Measurements from ENCODE around the gene KDM4C.

The KDM4C gene

GRCh38 chr9:7143645-7144200 lies 385.9 kb downstream of the KDM4C start:
- DNase-seq: no peak
- H3K27me3 Mint-ChIP-seq: no peaks in the 10 kb centered on the region
- peaks cover 37% of the 10 kb centered on the region for H3K36me3 Mint-ChIP-seq
- H3K27ac Mint-ChIP-seq: no peak overlapping the region
- peaks cover 3% of the 10 kb centered on the region for H3K9me3 Mint-ChIP-seq
- H3K4me3 Mint-ChIP-seq: no peak overlapping the region
- CTCF ChIA-PET: interaction anchor here (0.7 kb wide), 1 partner anchor 91 kb away, joined by 3 read pairs; no protein-coding TSS in a partner anchor
- H3K4me1 Mint-ChIP-seq: peaks cover 6% of the 10 kb centered on the region

- Mint-ChIP-seq H3K4me3 (no peak overlapping the region), H3K9me3 (peaks cover 3% of the 10 kb centered on the region), H3K36me3 (peaks cover 41% of the 10 kb centered on the region), H3K27me3 (no peaks in the 10 kb centered on the region), H3K4me1 (peaks cover 11% of the 10 kb centered on the region), H3K27ac (no peak overlapping the region)
- CTCF ChIA-PET: no interaction called here
- no peak for DNase-seq
Observed at GRCh38 chr9:7144265-7145046, 386.7 kb downstream of the KDM4C start.

DNA sequence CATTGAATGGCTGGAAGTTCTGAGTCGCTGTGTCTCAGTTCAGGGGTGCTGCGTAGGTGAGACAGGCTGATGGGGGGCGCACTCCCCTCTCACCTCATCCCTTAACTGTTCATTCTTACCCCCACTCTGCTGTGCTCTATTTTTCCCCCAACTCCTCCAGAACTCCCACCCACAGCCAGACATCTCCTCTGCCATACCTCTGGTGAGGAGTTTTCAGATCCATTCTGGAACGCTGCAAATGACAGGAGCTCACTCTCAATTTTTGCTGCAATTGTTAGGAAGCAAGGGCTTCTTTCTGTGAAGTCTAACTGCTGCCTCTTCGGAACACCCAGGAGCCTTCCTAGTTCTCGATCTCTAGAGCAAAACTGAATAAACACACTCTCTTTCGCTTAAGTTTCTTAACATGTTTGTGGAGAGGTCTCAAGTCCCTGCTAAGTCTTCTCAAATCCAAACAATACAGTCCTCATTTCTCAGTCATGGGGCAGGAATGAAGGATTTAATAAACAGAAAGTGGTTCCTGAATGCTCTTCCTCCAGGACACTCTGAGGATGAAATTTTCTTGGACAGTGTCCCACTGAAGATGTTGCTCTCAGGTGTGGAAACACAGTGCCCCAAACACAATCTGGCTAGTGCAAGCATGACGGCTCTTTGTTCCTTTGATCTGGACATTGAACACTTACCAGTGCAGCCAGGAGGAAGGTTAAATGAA lies 387.7 kb downstream of the KDM4C start:
- peaks cover 22% of the 10 kb centered on the region for H3K4me1 Mint-ChIP-seq
- CTCF ChIA-PET: no interaction called here
- peaks cover 46% of the 10 kb centered on the region for H3K36me3 Mint-ChIP-seq

GRCh38 chr9:7146582-7146981 lies 388.8 kb downstream of the KDM4C start:
- no peak overlapping the region for H3K4me3 Mint-ChIP-seq
- H3K36me3 Mint-ChIP-seq: peaks cover 51% of the 10 kb centered on the region
- DNase-seq: no peak
- CTCF ChIA-PET: no interaction called here
- no peak overlapping the region for H3K27ac Mint-ChIP-seq
- no peaks in the 10 kb centered on the region for H3K27me3 Mint-ChIP-seq
- H3K4me1 Mint-ChIP-seq: peaks cover 32% of the 10 kb centered on the region
- H3K9me3 Mint-ChIP-seq: peaks cover 3% of the 10 kb centered on the region

More for the DNA sequence above, 387.7 kb downstream of the KDM4C start:
- DNase-seq: no peak
- H3K27me3 Mint-ChIP-seq: no peaks in the 10 kb centered on the region
- no peak overlapping the region for H3K27ac Mint-ChIP-seq
- H3K4me3 Mint-ChIP-seq: no peak overlapping the region
- peaks cover 3% of the 10 kb centered on the region for H3K9me3 Mint-ChIP-seq

- Mint-ChIP-seq H3K4me1 (peaks cover 36% of the 10 kb centered on the region), H3K27ac (no peak overlapping the region), H3K4me3 (no peak overlapping the region), H3K9me3 (peaks cover 3% of the 10 kb centered on the region), H3K36me3 (peaks cover 50% of the 10 kb centered on the region), H3K27me3 (no peaks in the 10 kb centered on the region)
- CTCF ChIA-PET: no interaction called here
- no peak for DNase-seq
Observed at GRCh38 chr9:7147121-7148090, 389.6 kb downstream of the KDM4C start.

DNA sequence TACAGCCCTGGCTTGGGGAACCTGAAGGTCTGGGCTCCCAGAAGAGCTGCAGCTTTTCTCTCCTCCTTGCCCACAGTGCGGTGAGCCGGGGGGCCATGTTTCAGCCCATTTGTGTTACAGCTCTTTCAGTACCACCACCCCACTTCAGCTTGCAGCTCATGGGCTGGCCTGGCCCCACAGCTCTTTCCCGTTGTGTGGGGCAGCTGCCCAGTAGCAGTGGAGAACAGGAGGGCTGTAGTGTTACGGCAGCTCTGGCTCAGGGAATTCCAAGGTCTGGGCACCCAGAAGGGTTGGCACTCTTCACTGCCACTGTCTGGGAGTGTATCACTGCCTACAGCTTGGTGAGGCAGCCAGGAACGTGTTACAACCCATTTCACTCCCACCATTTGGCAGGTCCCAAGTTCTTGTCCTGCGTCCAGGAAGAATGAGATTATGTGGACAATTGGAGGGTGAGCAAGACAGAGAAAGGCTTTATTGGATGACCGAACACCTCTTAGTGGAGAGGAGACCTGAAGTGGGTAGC lies 390.5 kb downstream of the KDM4C start:
- Mint-ChIP-seq H3K4me3 (no peak overlapping the region), H3K9me3 (peaks cover 3% of the 10 kb centered on the region), H3K27me3 (no peaks in the 10 kb centered on the region), H3K4me1 (peaks cover 38% of the 10 kb centered on the region), H3K36me3 (peaks cover 47% of the 10 kb centered on the region), H3K27ac (peak overlapping the region; percentile 52)
- CTCF ChIA-PET: no interaction called here
- no peak for DNase-seq

DNA sequence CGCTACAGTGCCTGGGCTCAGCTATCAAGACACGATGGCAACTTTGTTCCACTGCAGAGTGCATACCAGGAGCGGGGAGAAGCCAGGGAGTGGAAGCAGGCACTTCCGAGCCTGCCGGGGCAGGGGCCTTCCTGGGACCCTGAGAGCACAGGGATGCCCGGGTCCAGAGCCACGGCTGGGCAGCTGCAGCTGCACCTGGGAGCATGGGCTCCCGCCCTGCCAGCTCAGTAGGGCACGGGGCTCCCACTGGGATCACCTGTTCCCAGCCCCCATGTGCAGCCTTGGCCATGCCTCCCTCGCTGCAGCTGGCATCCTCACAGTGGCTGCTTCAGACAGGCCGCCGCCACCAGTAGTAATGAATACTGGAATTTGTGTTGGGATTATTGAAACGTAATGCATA lies 391.5 kb downstream of the KDM4C start:
- H3K4me1 Mint-ChIP-seq: peaks cover 41% of the 10 kb centered on the region
- H3K9me3 Mint-ChIP-seq: peaks cover 3% of the 10 kb centered on the region
- DNase-seq: no peak
- H3K36me3 Mint-ChIP-seq: peaks cover 49% of the 10 kb centered on the region
- H3K27ac Mint-ChIP-seq: peak overlapping the region; percentile 97
- H3K27me3 Mint-ChIP-seq: no peaks in the 10 kb centered on the region
- CTCF ChIA-PET: interaction anchor here (1.0 kb wide), 1 partner anchor 39 kb away, joined by 3 read pairs; no protein-coding TSS in a partner anchor
- H3K4me3 Mint-ChIP-seq: peak overlapping the region; percentile 53

DNA sequence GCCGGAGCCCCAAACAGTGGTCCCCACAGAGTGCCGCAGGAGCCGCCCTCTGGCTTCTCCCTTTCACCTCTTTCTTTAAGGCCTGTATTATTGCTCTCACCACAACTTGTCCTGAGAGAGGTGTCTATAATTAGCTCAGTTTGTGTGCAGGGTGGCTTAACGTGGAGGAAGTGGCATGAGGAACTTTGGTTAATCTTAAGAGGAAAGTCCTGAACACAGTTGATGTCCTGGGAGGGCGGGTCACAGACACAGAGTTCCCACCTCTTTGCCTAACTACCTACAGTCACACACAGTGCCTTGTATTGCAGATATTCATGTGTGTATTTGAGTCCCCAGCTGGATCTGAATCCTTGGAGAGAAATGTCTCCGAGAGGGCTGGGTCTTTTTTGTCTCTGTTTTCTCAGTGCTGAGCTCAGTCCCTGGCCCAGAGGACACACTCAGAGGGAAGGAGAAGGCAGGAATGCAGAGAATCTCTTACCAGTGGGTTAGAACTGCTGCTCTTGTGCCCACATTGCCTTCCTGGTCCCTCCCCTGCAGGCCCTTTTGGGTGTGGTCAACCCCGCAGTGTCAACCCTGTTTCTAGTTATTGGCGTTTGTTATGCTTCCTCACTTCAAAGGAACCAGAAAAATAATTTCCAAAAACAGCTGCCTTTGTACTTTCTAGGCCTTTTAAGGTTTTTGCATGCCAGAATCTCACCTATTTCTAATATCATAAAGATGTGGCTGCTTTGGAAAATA lies 392.5 kb downstream of the KDM4C start:
- Mint-ChIP-seq H3K36me3 (peaks cover 51% of the 10 kb centered on the region), H3K4me3 (peak overlapping the region; percentile 53), H3K27me3 (no peaks in the 10 kb centered on the region), H3K9me3 (peaks cover 3% of the 10 kb centered on the region), H3K4me1 (peaks cover 41% of the 10 kb centered on the region), H3K27ac (peak overlapping the region; percentile 97)
- CTCF ChIA-PET: no interaction called here
- DNase-seq: peak; percentile 75

- CTCF ChIA-PET: no interaction called here
- Mint-ChIP-seq H3K4me3 (no peak overlapping the region), H3K27ac (no peak overlapping the region), H3K4me1 (peaks cover 42% of the 10 kb centered on the region), H3K27me3 (no peaks in the 10 kb centered on the region), H3K36me3 (peaks cover 51% of the 10 kb centered on the region), H3K9me3 (peaks cover 3% of the 10 kb centered on the region)
- no peak for DNase-seq
Observed at GRCh38 chr9:7153134-7153533, 395.4 kb downstream of the KDM4C start.

DNA sequence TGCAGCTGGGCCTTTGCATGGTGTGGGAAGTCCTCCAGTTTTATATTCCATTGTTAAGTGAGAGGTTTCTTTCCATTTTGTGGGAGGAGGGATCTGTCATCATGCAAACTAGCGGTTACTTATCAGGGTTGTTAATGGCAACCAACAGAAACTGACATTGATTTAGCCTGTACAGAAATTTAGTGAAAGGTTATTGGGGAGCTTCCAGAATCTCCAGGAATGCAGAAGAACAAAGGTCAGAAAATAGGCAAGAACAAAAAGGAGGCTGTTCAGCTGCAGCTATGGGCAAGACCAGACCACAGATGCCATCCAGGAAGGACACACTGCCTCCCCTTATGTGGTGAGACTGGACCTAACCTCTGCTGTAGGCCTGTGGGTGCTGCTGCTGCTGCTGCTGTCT lies 395.8 kb downstream of the KDM4C start:
- Mint-ChIP-seq H3K4me1 (peaks cover 39% of the 10 kb centered on the region), H3K27me3 (no peaks in the 10 kb centered on the region), H3K4me3 (no peak overlapping the region), H3K27ac (no peak overlapping the region), H3K36me3 (peaks cover 51% of the 10 kb centered on the region), H3K9me3 (peaks cover under 1% of the 10 kb centered on the region)
- no peak for DNase-seq
- CTCF ChIA-PET: no interaction called here

GRCh38 chr9:7154003-7154619 lies 396.3 kb downstream of the KDM4C start:
- H3K36me3 Mint-ChIP-seq: peaks cover 51% of the 10 kb centered on the region
- peaks cover 35% of the 10 kb centered on the region for H3K4me1 Mint-ChIP-seq
- DNase-seq: no peak
- no peaks in the 10 kb centered on the region for H3K9me3 Mint-ChIP-seq
- CTCF ChIA-PET: no interaction called here
- no peaks in the 10 kb centered on the region for H3K27me3 Mint-ChIP-seq
- H3K4me3 Mint-ChIP-seq: no peak overlapping the region
- H3K27ac Mint-ChIP-seq: no peak overlapping the region

- Mint-ChIP-seq H3K4me1 (peaks cover 31% of the 10 kb centered on the region), H3K36me3 (peaks cover 50% of the 10 kb centered on the region), H3K27ac (no peak overlapping the region), H3K4me3 (no peak overlapping the region), H3K9me3 (no peaks in the 10 kb centered on the region), H3K27me3 (no peaks in the 10 kb centered on the region)
- DNase-seq: no peak
- CTCF ChIA-PET: no interaction called here
Observed at GRCh38 chr9:7154650-7155049, 396.9 kb downstream of the KDM4C start.

GRCh38 chr9:7161469-7161868 lies 403.7 kb downstream of the KDM4C start:
- no peaks in the 10 kb centered on the region for H3K4me1 Mint-ChIP-seq
- H3K27me3 Mint-ChIP-seq: no peaks in the 10 kb centered on the region
- CTCF ChIA-PET: no interaction called here

More at GRCh38 chr9:7161469-7161868, 403.7 kb downstream of the KDM4C start:
- peaks cover 2% of the 10 kb centered on the region for H3K9me3 Mint-ChIP-seq
- DNase-seq: no peak
- no peak overlapping the region for H3K27ac Mint-ChIP-seq
- H3K4me3 Mint-ChIP-seq: no peak overlapping the region
- H3K36me3 Mint-ChIP-seq: peaks cover 42% of the 10 kb centered on the region
